Activated CD4-positive, alpha-beta memory T cell treated with anti-CD3 and anti-CD28 coated beads for 36 hours (primary cell): ENCODE results near the gene CENPW. TPM values are rescaled to one million over a fixed set of nuclear protein-coding genes. Genes with fewer than 3 reads are reported as not detected.
A peak's percentile ranks its signal among the peaks of the same experiment; 100 is the strongest.

Source experiments
- CTCF ChIA-PET: fragments of 350-600 bp; sonication (Branson Sonifier 250); formaldehyde crosslinking; loops from one replicate; lab custom pipeline; 2021; ENCODE audit warnings: antibody characterized with exemption, inconsistent platforms; lab: Charles Lee
- POLR2A ChIA-PET: fragments of 350-600 bp; sonication (Branson Sonifier 250); formaldehyde crosslinking; loops from one replicate; lab custom pipeline; 2021; ENCODE audit warnings: antibody characterized with exemption; lab: Charles Lee
- DNase-seq: peaks from one replicate; pipeline ENCODE4 v3.0.0-alpha.2; 2020
- H3K27ac Mint-ChIP-seq: one replicate; pipeline ENCODE4 v1.8.0; 2021; ENCODE audit warnings: mixed read lengths
- H3K27me3 Mint-ChIP-seq: one replicate; pipeline ENCODE4 v1.8.0; 2021; ENCODE audit warnings: mixed read lengths
- H3K36me3 Mint-ChIP-seq: one replicate; pipeline ENCODE4 v1.8.0; 2021; ENCODE audit warnings: mixed read lengths
- H3K4me1 Mint-ChIP-seq: one replicate; pipeline ENCODE4 v1.8.0; 2021; ENCODE audit warnings: low read depth, mixed read lengths
- H3K4me3 Mint-ChIP-seq: one replicate; pipeline ENCODE4 v1.8.0; 2021; ENCODE audit warnings: mild to moderate bottlenecking, mixed read lengths
- H3K9me3 Mint-ChIP-seq: one replicate; pipeline ENCODE4 v1.8.0; 2021; ENCODE audit warnings: mixed read lengths
- intact Hi-C: fragments of 100-400 bp; cut with micrococcal nuclease; formaldehyde crosslinking; loops from one replicate; pipeline ENCODE4 v1.15.1; 2023
- total RNA-seq, 2 experiments: library from RNA; stranded (reverse); gene quantifications; one replicate each; pipeline ENCODE4 v1.2.3, GENCODE V29; 2021

CENPW gene
- total RNA-seq: 10 to 100 TPM; 75.1 to 84.7 TPM

- Mint-ChIP-seq H3K9me3 (no peaks in the 10 kb centered on the region), H3K4me1 (peaks cover 15% of the 10 kb centered on the region), H3K36me3 (no peaks in the 10 kb centered on the region), H3K27ac (peak within 1 kb of the TSS; percentile 3), H3K4me3 (no peak within 1 kb of the TSS), H3K27me3 (no peaks in the 10 kb centered on the region)
- DNase-seq: peak; percentile 97
- ChIA-PET POLR2A (no interaction called here), CTCF (interaction anchor here (0.7 to 1.2 kb wide), 4 partner anchors 22 to 714 kb away, joined by 3 to 4 read pairs (median 3); partner anchors contain the start of gene TRMT11)
- intact Hi-C loops: loop anchor here (1.0 to 5.0 kb wide), 4 partner anchors 168 to 592 kb away; partner anchors contain the start of gene TRMT11
Measured at GRCh38 chr6:126339796-126340609, at the start of gene CENPW. Gene CENPW, plus strand, starts transcription at chr6:126340115. Its CDS starts 159 bp downstream, at chr6:126340274.

- peaks cover 1% of the 10 kb centered on the region for H3K27me3 Mint-ChIP-seq
Measured at GRCh38 chr6:126293891-126294524, 45.9 kb upstream of the CENPW start.

GRCh38 chr6:126300126-126300525 lies 39.8 kb upstream of the CENPW start:
- no peak for DNase-seq
- Mint-ChIP-seq H3K4me3 (no peak overlapping the region), H3K27ac (no peak overlapping the region), H3K4me1 (peaks cover 12% of the 10 kb centered on the region), H3K27me3 (peaks cover 1% of the 10 kb centered on the region), H3K9me3 (no peaks in the 10 kb centered on the region), H3K36me3 (no peaks in the 10 kb centered on the region)
- ChIA-PET CTCF (no interaction called here), POLR2A (no interaction called here)
- intact Hi-C loops: no loop called here

More at GRCh38 chr6:126293891-126294524, 45.9 kb upstream of the CENPW start:
- Mint-ChIP-seq H3K36me3 (no peaks in the 10 kb centered on the region), H3K4me1 (no peaks in the 10 kb centered on the region), H3K4me3 (no peak overlapping the region), H3K27ac (no peak overlapping the region), H3K9me3 (no peaks in the 10 kb centered on the region)
- CTCF ChIA-PET: no interaction called here
- no peak for DNase-seq
- intact Hi-C loops: no loop called here
- POLR2A ChIA-PET: no interaction called here

GRCh38 chr6:126300735-126301134 lies 39.2 kb upstream of the CENPW start:
- CTCF ChIA-PET: no interaction called here
- Mint-ChIP-seq H3K27me3 (peaks cover 1% of the 10 kb centered on the region), H3K4me1 (peaks cover 12% of the 10 kb centered on the region), H3K36me3 (no peaks in the 10 kb centered on the region), H3K4me3 (no peak overlapping the region), H3K27ac (no peak overlapping the region), H3K9me3 (no peaks in the 10 kb centered on the region)
- intact Hi-C loops: no loop called here
- DNase-seq: no peak
- POLR2A ChIA-PET: no interaction called here

GRCh38 chr6:126302191-126302590 lies 37.7 kb upstream of the CENPW start:
- Mint-ChIP-seq H3K36me3 (no peaks in the 10 kb centered on the region), H3K4me3 (no peak overlapping the region), H3K27ac (no peak overlapping the region), H3K4me1 (peaks cover 12% of the 10 kb centered on the region), H3K9me3 (no peaks in the 10 kb centered on the region), H3K27me3 (peaks cover 1% of the 10 kb centered on the region)
- intact Hi-C loops: no loop called here
- no peak for DNase-seq
- CTCF ChIA-PET: no interaction called here
- POLR2A ChIA-PET: no interaction called here

- Mint-ChIP-seq H3K27ac (no peak overlapping the region), H3K36me3 (no peaks in the 10 kb centered on the region), H3K4me3 (no peak overlapping the region), H3K27me3 (no peaks in the 10 kb centered on the region), H3K9me3 (no peaks in the 10 kb centered on the region), H3K4me1 (no peaks in the 10 kb centered on the region)
- POLR2A ChIA-PET: no interaction called here
- CTCF ChIA-PET: no interaction called here
- DNase-seq: no peak
- intact Hi-C loops: no loop called here
Measured at GRCh38 chr6:126307849-126308248, 32.1 kb upstream of the CENPW start.

GRCh38 chr6:126308362-126308761 lies 31.6 kb upstream of the CENPW start:
- Mint-ChIP-seq H3K4me1 (no peaks in the 10 kb centered on the region), H3K4me3 (no peak overlapping the region), H3K27ac (no peak overlapping the region), H3K9me3 (no peaks in the 10 kb centered on the region), H3K27me3 (no peaks in the 10 kb centered on the region), H3K36me3 (no peaks in the 10 kb centered on the region)
- intact Hi-C loops: no loop called here
- POLR2A ChIA-PET: no interaction called here
- CTCF ChIA-PET: no interaction called here
- no peak for DNase-seq

GRCh38 chr6:126312013-126312665 lies 27.8 kb upstream of the CENPW start:
- Mint-ChIP-seq H3K27ac (no peak overlapping the region), H3K4me3 (no peak overlapping the region), H3K27me3 (peaks cover 2% of the 10 kb centered on the region), H3K9me3 (no peaks in the 10 kb centered on the region), H3K4me1 (no peaks in the 10 kb centered on the region), H3K36me3 (no peaks in the 10 kb centered on the region)
- DNase-seq: no peak
- POLR2A ChIA-PET: no interaction called here
- CTCF ChIA-PET: no interaction called here
- intact Hi-C loops: no loop called here

- H3K36me3 Mint-ChIP-seq: no peaks in the 10 kb centered on the region
Measured at GRCh38 chr6:126313941-126314340, 26.0 kb upstream of the CENPW start.

GRCh38 chr6:126318797-126319196 lies 21.1 kb upstream of the CENPW start:
- ChIA-PET POLR2A (no interaction called here), CTCF (no interaction called here)
- Mint-ChIP-seq H3K4me1 (no peaks in the 10 kb centered on the region), H3K27ac (no peak overlapping the region), H3K4me3 (no peak overlapping the region), H3K36me3 (no peaks in the 10 kb centered on the region), H3K9me3 (no peaks in the 10 kb centered on the region), H3K27me3 (peaks cover 2% of the 10 kb centered on the region)
- intact Hi-C loops: no loop called here
- DNase-seq: no peak

More at GRCh38 chr6:126313941-126314340, 26.0 kb upstream of the CENPW start:
- ChIA-PET POLR2A (no interaction called here), CTCF (no interaction called here)
- Mint-ChIP-seq H3K27ac (no peak overlapping the region), H3K4me1 (no peaks in the 10 kb centered on the region), H3K4me3 (no peak overlapping the region), H3K27me3 (peaks cover 2% of the 10 kb centered on the region), H3K9me3 (no peaks in the 10 kb centered on the region)
- DNase-seq: no peak
- intact Hi-C loops: no loop called here

GRCh38 chr6:126333729-126334128 lies 6.2 kb upstream of the CENPW start:
- DNase-seq: no peak
- Mint-ChIP-seq H3K4me3 (no peak overlapping the region), H3K4me1 (no peaks in the 10 kb centered on the region), H3K27ac (no peak overlapping the region), H3K9me3 (no peaks in the 10 kb centered on the region), H3K27me3 (no peaks in the 10 kb centered on the region), H3K36me3 (no peaks in the 10 kb centered on the region)
- ChIA-PET CTCF (no interaction called here), POLR2A (no interaction called here)
- intact Hi-C loops: no loop called here

GRCh38 chr6:126335210-126335609 lies 4.7 kb upstream of the CENPW start:
- Mint-ChIP-seq H3K36me3 (no peaks in the 10 kb centered on the region), H3K27me3 (no peaks in the 10 kb centered on the region), H3K27ac (no peak overlapping the region), H3K9me3 (no peaks in the 10 kb centered on the region), H3K4me1 (no peaks in the 10 kb centered on the region), H3K4me3 (no peak overlapping the region)
- no peak for DNase-seq
- ChIA-PET CTCF (no interaction called here), POLR2A (no interaction called here)
- intact Hi-C loops: loop anchor here (5.0 kb wide), 1 partner anchor 338 kb away; no protein-coding TSS in a partner anchor
